Anterior cingulate cortex (tissue), 58 donors: Measurements from ENCODE around the gene TMPRSS13.

Source experiments
- DNase-seq, 58 donors: peaks; one replicate each; lab custom pipeline; 2025; lab: John Stamatoyannopoulos, UW

Gene TMPRSS13

DNA sequence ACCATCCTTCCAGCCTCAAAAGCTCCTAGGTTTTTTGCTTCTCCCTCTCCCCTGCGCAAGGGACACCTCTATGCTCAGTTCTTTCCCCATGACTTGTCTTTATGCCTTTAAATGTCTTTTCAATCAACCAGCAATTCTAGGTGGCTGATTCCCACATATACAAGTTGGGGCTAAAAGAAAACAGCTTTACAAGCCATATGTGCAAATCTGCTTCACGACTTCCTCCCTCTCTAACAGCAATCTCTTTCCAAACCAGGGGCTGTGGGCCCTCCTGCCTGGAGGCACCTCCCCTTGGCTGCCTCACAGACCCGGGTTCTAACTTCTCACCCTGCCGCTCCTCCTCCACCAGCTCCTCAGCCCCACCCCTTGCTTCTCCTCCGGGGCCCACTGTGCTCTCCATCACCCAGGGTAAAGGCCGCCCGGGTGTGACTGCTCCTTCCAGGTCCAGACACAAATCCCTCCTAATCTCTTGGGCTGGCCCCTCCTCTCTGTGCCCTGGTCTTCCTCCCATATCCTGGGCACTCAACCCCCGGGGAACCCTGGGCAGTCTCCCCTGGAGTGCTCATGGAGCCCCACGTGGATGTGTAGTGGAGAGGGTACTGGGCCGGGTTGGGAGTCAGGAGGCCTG, 14.1 kb downstream of the TMPRSS13 start:
- no peak for DNase-seq

- no peak for DNase-seq
Observed at GRCh38 chr11:117914398-117914761, 14.8 kb downstream of the TMPRSS13 start.

- no peak for DNase-seq
Observed at GRCh38 chr11:117913736-117914397, 15.3 kb downstream of the TMPRSS13 start.

DNA sequence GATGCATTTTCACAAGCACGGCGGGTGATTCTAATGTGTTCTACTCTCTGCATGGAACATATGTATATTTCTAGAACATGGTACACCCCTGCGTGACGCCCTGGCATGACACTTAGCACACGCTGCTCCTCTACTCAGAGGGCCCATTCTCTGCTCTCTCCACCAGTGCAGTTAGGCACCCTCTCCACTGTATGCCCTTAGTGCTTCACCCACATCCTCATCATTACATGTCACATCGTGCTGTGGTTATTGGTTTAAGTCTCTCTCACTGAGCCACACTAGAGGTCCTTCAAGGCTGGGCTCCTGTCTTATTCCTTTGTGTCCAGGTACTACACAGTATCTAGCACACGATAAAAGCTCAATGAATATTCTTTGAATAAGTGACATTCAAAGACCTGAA, 16.7 kb downstream of the TMPRSS13 start:
- no peak for DNase-seq

DNA sequence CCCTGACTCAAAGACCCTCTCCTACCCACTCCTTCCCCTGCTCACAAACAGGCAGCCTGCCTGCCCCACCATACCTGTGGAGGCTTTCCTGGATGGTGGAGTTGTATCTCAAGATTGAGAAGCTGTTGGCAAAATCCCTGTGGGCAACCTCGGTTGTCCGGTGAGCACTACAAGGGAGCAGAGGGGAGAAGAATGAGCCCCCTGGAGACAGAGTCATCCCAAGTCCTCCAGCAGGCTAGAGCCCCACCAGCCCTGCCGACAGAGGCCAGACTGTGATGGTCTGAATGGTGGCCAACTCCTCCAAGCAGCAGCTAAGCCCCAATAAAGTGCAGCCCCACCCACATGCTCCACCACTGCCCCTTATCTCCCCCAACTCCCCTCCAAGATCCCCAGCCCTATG, 17.5 kb downstream of the TMPRSS13 start:
- DNase-seq, result no peak

DNA sequence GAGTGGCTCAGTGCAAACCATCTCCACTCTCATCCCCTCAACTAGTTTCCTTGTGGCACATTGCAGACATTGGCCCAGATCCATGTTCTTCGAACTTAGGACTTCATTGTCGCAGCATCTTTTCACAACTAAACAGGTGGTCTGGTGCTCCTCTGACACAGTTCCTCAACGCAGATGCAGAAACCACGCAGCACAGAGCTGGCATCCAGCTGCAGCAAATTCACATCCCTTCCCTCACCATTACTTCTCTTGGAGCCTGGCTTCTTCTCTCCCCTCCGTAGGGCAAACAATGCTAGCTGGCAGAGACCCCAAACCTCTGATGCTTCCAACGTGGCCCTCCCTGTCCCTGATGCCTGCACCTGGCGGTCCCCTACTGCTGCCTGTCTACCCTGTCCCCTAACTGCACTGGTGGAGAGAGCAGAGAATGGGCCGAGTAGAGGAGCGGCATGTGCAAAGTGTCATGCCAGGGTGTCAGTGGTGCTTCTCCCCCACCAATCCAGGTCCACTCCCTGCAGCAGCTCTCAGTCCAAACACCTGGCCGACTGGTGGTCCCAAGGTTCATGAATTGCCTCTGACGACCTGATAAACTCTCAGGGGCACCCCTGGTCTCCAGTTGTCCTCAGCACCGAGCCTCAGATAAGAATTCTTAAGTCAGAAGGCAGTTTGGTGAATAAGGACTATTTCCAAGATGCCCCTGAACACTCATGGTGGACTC, 18.1 kb downstream of the TMPRSS13 start:
- DNase-seq, result no peak

GRCh38 chr11:117910525-117910924, 18.7 kb downstream of the TMPRSS13 start:
- DNase-seq, result no peak

DNA sequence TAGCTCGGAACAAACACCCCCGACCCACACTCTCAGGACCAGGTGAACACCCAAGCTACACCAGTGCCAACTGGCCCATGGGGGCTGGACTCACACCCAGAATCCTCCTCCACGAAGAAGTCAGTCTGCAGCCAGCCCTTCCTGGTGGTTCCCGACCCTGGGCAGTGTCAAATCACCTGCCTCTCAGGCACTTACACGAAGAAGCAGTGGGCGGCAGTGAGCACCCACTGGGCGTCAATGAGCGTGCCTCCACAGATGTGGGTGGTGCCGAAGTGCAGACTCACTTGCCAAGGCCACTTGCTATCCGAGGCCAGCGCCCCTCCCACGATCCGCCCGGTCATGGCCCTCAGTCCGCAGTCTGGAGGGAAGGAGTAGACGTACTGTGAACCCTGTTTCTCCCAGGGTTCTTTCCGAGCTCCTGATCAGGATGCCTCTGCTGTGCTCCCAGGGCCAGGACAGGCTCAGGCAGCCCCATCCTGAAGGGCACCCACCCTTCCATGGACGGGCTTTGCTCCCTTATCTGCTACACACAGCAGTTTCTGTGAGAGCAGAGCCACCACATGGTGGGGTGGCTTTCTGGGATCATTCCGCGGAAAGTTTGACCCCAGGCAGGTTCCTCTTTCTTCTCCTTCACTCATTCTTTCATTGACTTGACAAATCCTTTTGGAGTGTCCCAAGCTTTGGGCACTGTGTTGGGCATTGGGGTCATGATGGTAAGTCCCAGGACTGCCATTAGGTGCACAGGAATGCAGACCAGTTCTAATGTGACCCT, 19.4 kb downstream of the TMPRSS13 start:
- DNase-seq, result no peak

- DNase-seq, result no peak
Observed at GRCh38 chr11:117908959-117909610, 20.1 kb downstream of the TMPRSS13 start.

DNA sequence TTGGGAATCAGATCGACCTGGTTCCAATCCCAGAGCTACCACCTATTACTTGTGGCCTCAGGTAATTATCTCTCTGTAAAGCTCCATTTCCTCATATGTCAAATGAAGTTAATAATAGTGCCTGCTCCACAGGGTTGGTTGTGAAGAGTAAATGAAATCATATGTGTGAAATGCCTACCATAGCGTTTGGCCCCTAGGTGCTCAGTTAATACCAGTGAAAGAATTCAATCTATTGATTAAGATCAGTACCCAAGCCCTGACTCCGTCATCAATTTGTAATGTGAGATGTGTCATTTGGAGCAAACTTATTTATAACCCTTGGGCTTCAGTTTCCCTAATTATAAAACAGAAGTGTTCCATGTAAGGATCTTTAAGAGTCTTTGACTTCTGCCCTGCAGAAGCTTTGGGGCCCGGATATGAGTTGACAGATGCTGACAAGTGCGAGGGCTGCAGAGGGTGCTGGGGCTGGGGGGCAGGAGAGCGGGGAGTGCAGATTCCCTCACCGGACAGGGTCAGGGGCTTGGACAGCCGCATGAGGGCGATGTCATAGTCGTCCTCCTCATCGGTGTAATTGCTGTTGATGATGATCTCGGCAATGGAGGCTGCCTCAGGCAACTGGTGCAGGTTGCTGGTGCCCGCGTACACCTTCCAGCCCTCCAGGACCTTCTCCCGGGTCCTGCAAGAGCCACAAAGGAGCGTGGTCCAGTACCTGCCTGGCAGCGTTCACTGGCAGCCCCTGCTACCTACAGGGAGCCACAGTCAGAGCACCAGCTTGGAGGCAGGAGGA, 20.9 kb downstream of the TMPRSS13 start:
- DNase-seq, result no peak

DNA sequence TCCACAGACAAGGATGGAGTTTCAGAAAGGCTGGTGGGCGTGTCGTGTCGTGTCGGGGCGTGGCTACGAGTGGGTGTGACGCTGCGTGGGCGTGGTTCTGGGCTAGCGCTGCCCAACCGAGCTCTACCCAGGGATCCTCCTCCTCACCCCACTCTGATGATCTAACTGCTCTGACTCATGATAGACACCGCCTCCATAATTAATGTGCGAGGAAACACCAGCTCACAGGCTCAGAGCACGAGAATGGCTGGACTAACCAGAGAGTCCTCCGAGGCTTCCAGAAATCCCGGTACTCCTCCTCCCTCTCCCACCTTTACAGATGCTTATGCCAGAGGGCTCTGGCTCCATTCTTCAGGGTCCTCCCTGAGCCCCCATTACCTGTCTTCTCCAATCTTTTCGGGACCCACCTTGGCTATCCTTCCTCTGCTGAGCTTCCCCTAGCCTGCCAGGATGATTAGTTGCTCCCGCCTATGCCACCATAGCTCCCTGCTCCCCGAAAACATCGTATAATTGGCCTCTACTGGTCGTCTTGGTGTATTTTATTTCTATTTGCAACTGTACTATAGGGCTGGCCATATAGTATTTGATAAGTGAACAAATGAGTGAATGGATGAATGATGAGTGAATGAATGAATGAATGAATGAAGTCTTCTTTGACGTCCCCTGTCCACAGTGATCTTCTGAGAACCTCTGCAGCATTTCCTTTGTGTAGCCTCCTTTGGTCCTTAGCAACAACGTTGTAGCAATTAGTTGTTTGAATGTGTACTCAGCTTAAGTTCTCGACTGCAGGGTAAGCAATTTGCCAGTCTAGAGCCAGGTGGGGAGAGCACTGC, 21.7 kb downstream of the TMPRSS13 start:
- peak in 50 of 58 donors; percentile 11 to 88 (median 69) for DNase-seq

- no peak for DNase-seq
Observed at GRCh38 chr11:117906710-117907109, 22.5 kb downstream of the TMPRSS13 start.

DNA sequence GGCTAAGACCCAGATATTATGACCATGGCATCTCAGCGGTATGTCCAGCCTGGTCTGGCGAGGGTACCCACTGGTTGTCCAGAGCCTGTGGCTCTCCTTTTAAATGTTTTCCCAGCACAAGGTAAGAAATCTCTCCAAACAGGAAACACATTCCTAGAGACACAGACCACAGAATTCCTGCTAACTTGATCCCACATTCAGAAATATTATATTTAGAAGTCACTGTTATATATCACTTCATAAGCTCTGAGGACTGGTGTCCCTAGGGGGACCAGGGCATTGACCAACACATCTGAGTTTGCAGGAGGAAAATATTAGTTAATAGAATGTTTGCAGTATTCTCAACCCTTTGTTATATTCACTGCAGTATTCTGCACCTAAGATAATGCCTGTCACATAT, 23.1 kb downstream of the TMPRSS13 start:
- DNase-seq, result no peak

GRCh38 chr11:117905524-117905923, 23.7 kb downstream of the TMPRSS13 start:
- DNase-seq, result no peak

GRCh38 chr11:117903505-117904382, 25.5 kb downstream of the TMPRSS13 start:
- no peak for DNase-seq

DNA sequence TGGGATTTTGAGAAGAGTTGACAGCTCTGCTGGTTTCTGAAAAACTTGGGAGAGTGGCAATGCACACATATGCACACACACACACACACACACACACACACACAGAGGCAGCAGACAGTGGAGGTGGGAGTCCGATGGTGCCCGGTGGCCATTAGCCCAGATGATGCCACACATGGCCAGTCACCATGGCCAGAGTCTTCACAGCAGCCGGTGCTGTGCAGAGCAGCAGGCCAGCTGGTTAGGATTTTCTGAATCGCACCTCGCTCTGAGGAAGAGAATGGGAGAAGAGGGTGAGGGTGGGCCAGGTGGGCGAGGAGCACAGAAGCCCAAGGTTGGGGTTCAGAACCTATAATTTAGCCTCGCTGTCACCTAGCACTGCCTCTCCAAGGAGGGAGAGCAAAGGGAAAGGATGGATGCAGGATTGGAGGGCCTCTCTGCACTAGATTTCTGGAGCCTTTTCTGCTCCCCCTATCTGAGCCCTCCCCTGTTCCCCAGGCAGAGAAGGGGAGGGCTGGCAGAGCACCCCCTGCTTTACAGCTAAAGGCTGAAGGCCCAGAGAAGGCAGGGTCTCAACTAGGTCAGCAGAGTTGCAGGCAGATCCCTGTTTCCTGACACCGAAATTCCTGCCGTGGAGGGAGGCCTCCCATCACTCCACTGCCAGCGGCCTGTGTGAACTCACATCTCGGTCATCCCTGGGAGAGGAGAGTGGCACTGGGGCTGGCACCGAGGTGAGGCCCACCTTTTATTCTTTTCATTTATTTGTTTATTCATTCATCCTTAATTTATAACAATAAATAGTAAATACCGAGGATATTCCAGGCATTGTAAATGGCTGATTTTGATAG, 27.0 kb downstream of the TMPRSS13 start:
- DNase-seq, result no peak

- no peak for DNase-seq
Observed at GRCh38 chr11:117901601-117902000, 27.6 kb downstream of the TMPRSS13 start.
